Ramos (cell line): ENCODE data around the gene ADARB1.

Experiments used
- in situ Hi-C: fragments of 300-500 bp; cut with MboI; formaldehyde crosslinking; loops from one replicate; pipeline ENCODE4 v1.14.3; 2022; ENCODE audit warnings: low sequenced_read_pairs; ENCODE audit not compliant: unreplicated experiment

Gene ADARB1

GRCh38 chr21:45140944-45141343 is 66.6 kb downstream of the ADARB1 start:
- in situ Hi-C loops, result loop anchor here (10.0 kb wide), 1 partner anchor 304 kb away; no protein-coding TSS in a partner anchor

GRCh38 chr21:45141507-45141906 is 67.1 kb downstream of the ADARB1 start:
- in situ Hi-C loops, result loop anchor here (10.0 kb wide), 1 partner anchor 303 kb away; no protein-coding TSS in a partner anchor

- in situ Hi-C loops, result loop anchor here (10.0 kb wide), 1 partner anchor 302 kb away; no protein-coding TSS in a partner anchor
These were observed 68.3 kb downstream of the ADARB1 start for GRCh38 chr21:45142469-45143308.

GRCh38 chr21:45143855-45144254 is 69.5 kb downstream of the ADARB1 start:
- in situ Hi-C loops, result loop anchor here (10.0 kb wide), 1 partner anchor 301 kb away; no protein-coding TSS in a partner anchor

- in situ Hi-C loops, result loop anchor here (10.0 kb wide), 1 partner anchor 300 kb away; no protein-coding TSS in a partner anchor
These were observed 70.8 kb downstream of the ADARB1 start for GRCh38 chr21:45145146-45145545.

- in situ Hi-C loops, result loop anchor here (10.0 kb wide), 1 partner anchor 299 kb away; no protein-coding TSS in a partner anchor
These were observed 71.5 kb downstream of the ADARB1 start for GRCh38 chr21:45145846-45146245.

GRCh38 chr21:45146306-45146705 is 71.9 kb downstream of the ADARB1 start:
- in situ Hi-C loops, result loop anchor here (10.0 kb wide), 1 partner anchor 298 kb away; no protein-coding TSS in a partner anchor

- in situ Hi-C loops, result loop anchor here (10.0 kb wide), 1 partner anchor 298 kb away; no protein-coding TSS in a partner anchor
These were observed 72.4 kb downstream of the ADARB1 start for GRCh38 chr21:45146801-45147200.

GRCh38 chr21:45147473-45148315 is 73.3 kb downstream of the ADARB1 start:
- in situ Hi-C loops, result loop anchor here (10.0 kb wide), 1 partner anchor 297 kb away; no protein-coding TSS in a partner anchor

GRCh38 chr21:45148316-45148990 is 74.1 kb downstream of the ADARB1 start:
- in situ Hi-C loops, result loop anchor here (10.0 kb wide), 1 partner anchor 296 kb away; no protein-coding TSS in a partner anchor

- in situ Hi-C loops, result loop anchor here (10.0 kb wide), 1 partner anchor 296 kb away; no protein-coding TSS in a partner anchor
These were observed 74.6 kb downstream of the ADARB1 start for GRCh38 chr21:45149021-45149420.

- in situ Hi-C loops, result no loop called here
These were observed 76.3 kb downstream of the ADARB1 start for GRCh38 chr21:45150638-45151131.

GRCh38 chr21:45151445-45152160 is 77.2 kb downstream of the ADARB1 start:
- in situ Hi-C loops, result no loop called here

GRCh38 chr21:45152265-45152746 is 77.9 kb downstream of the ADARB1 start:
- in situ Hi-C loops, result no loop called here

GRCh38 chr21:45153358-45154318 is 79.3 kb downstream of the ADARB1 start:
- in situ Hi-C loops, result no loop called here

- in situ Hi-C loops, result no loop called here
These were observed 80.4 kb downstream of the ADARB1 start for GRCh38 chr21:45154511-45155508.

- in situ Hi-C loops, result no loop called here
These were observed 81.5 kb downstream of the ADARB1 start for GRCh38 chr21:45155910-45156309.
